ENCODE measurements around the gene ANKAR.
A peak's percentile ranks its signal among the peaks of the same experiment; 100 is the strongest.
"Not testable (repeated sequence)": the region's sequence is repeated elsewhere in the genome, so short reads cannot be mapped to it uniquely, and the experiment has no call there.

Gene ANKAR

GRCh38 chr2:189646521-189646920 is 27.9 kb upstream of the ANKAR start:
- no peak for DNase-seq (ENCODE audit: low spot score)
- TF ChIP-seq CTCF (IDR thresholded peaks at IDR 0.05; ENCODE audit: extremely low read depth, insufficient read depth, missing control alignments): no peak
- in situ Hi-C loops (cut with MboI; ENCODE audit: low pct_unique_long_range_greater_than_20kb, low sequenced_read_pairs, unreplicated experiment): no loop called here

GRCh38 chr2:189648846-189649509 is 25.5 kb upstream of the ANKAR start:
- DNase-seq (ENCODE audit: low spot score): no peak
- in situ Hi-C loops (cut with MboI; ENCODE audit: low pct_unique_long_range_greater_than_20kb, low sequenced_read_pairs, unreplicated experiment): no loop called here
- no peak for TF ChIP-seq CTCF (IDR thresholded peaks at IDR 0.05; ENCODE audit: extremely low read depth, insufficient read depth, missing control alignments)

DNA sequence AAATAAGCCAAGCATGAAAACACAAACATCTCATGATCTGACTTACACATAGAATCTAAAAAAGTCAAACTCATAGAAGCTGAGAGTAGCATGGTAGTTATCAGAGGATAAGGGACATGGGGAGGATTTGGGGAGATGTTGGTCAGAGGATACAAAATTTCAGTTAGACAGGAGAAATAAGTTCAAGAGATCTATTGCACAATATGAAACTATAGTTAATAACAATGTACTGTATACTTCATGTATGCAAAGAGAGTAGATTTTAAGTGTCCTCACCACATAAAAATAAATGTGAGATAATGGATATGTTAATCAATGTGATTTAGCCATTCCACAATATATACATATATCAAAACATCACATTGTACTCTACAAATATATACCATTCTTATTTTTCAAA is 23.2 kb upstream of the ANKAR start:
- DNase-seq (ENCODE audit: low spot score): no peak
- in situ Hi-C loops (cut with MboI; ENCODE audit: low pct_unique_long_range_greater_than_20kb, low sequenced_read_pairs, unreplicated experiment): loop anchor here (25.0 kb wide), 1 partner anchor 411 kb away; the partner anchor contains the start of gene MSTN
- TF ChIP-seq CTCF (IDR thresholded peaks at IDR 0.05; ENCODE audit: extremely low read depth, insufficient read depth, missing control alignments): no peak

- in situ Hi-C loops (cut with MboI; ENCODE audit: low pct_unique_long_range_greater_than_20kb, low sequenced_read_pairs, unreplicated experiment): loop anchor here (25.0 kb wide), 1 partner anchor 409 kb away; the partner anchor contains the start of gene MSTN
These were observed 21.0 kb upstream of the ANKAR start for GRCh38 chr2:189653464-189653863.

GRCh38 chr2:189654641-189655040 is 19.8 kb upstream of the ANKAR start:
- DNase-seq (ENCODE audit: low spot score): no peak
- TF ChIP-seq CTCF (IDR thresholded peaks at IDR 0.05; ENCODE audit: extremely low read depth, insufficient read depth, missing control alignments): no peak
- in situ Hi-C loops (cut with MboI; ENCODE audit: low pct_unique_long_range_greater_than_20kb, low sequenced_read_pairs, unreplicated experiment): loop anchor here (25.0 kb wide), 1 partner anchor 408 kb away; the partner anchor contains the start of gene MSTN

More at GRCh38 chr2:189653464-189653863, 21.0 kb upstream of the ANKAR start:
- not testable (repeated sequence) for DNase-seq (ENCODE audit: low spot score)

GRCh38 chr2:189657867-189658266 is 16.6 kb upstream of the ANKAR start:
- TF ChIP-seq CTCF (IDR thresholded peaks at IDR 0.05; ENCODE audit: extremely low read depth, insufficient read depth, missing control alignments): no peak
- in situ Hi-C loops (cut with MboI; ENCODE audit: low pct_unique_long_range_greater_than_20kb, low sequenced_read_pairs, unreplicated experiment): loop anchor here (25.0 kb wide), 1 partner anchor 404 kb away; the partner anchor contains the start of gene MSTN
- peak; percentile 34 for DNase-seq (ENCODE audit: low spot score)

All from GM13977 (cell line).